A549 (cell line): ENCODE measurements around the gene PYGM. TPM values are rescaled to one million over a fixed set of nuclear protein-coding genes. Genes with fewer than 3 reads are reported as not detected.

ENCODE experiments used
- ATAC-seq, 2 experiments: fragments of 200-7000 bp in 1 of 2; fragments of >200 bp in 1 of 2; cut with Nextera tagmentation in 1 of 2; cut with Tn5 transposase in 1 of 2; 3 replicates each; pipeline versions ENCODE4 v1.8.0 to v1.9.1; 2018 to 2020; ENCODE audit warnings: mild to moderate bottlenecking in 1 of 2, moderate library complexity in 1 of 2
- CTCF ChIA-PET: fragments of 300-600 bp; sonication (Branson Sonifier 250); formaldehyde crosslinking; extraction: SDS; loops from one replicate; lab custom pipeline; 2021; ENCODE audit warnings: antibody characterized with exemption, inconsistent platforms; lab: Yijun Ruan, JAX
- POLR2A ChIA-PET: fragments of 350-600 bp; formaldehyde crosslinking; extraction: SDS; loops from one replicate; lab custom pipeline; 2021; ENCODE audit warnings: antibody characterized with exemption, inconsistent platforms; lab: Yijun Ruan, JAX
- DNase-seq, 2 experiments: peaks; one replicate each; pipeline versions ENCODE4 v3.0.0 to v3.0.0-alpha.2; 2011 to 2016; ENCODE audit warnings: low read depth in 1 of 2, low spot score in 1 of 2
- FAIRE-seq: peaks from 2 replicates; lab custom pipeline; 2011; peaks lifted over from hg19 to GRCh38; lab: Jason Lieb, UNC
- H3K27ac ChIP-seq, 2 experiments: fragments of >200 bp; sonication (Bioruptor Twin); formaldehyde crosslinking; 3 replicates each; pipeline ENCODE4 v1.5.1; 2016 to 2017
- H3K4me1 ChIP-seq: fragments of >200 bp; sonication (Bioruptor Twin); formaldehyde crosslinking; 3 replicates; pipeline ENCODE4 v1.6.1; 2016
- H3K4me2 ChIP-seq: fragments of >200 bp; sonication (Bioruptor Twin); formaldehyde crosslinking; 3 replicates; pipeline ENCODE4 v1.6.1; 2016
- H3K4me3 ChIP-seq: fragments of >200 bp; sonication (Bioruptor Twin); formaldehyde crosslinking; 3 replicates; pipeline ENCODE4 v1.5.1; 2016
- H3K9me3 ChIP-seq: fragments of >200 bp; sonication (Bioruptor Twin); formaldehyde crosslinking; 3 replicates; pipeline ENCODE4 v1.6.1; 2016
- CHD4 ChIP-seq: fragments of 200-600 bp; sonication (generic); IDR thresholded peaks from 2 replicates; pipeline ENCODE4 v1.6.1; 2016; ENCODE audit warnings: antibody characterized with exemption, mild to moderate bottlenecking, borderline replicate concordance
- EP300 ChIP-seq, 2 experiments: fragments of >200 bp; sonication (Bioruptor Twin); formaldehyde crosslinking; IDR thresholded peaks; 2 replicates in 1 of 2; 3 replicates in 1 of 2; pipeline ENCODE4 v1.6.1; 2016 to 2017
- FOSB ChIP-seq: fragments of 250-450 bp; sonication (Bioruptor Pico); IDR thresholded peaks from 2 replicates; pipeline ENCODE4 v1.5.0; 2020; ENCODE audit warnings: mild to moderate bottlenecking, moderate library complexity
- HDAC2 ChIP-seq: fragments of 200-600 bp; sonication (generic); IDR thresholded peaks from 2 replicates; pipeline ENCODE4 v1.6.1; 2016
- HEYL ChIP-seq: fragments of 250-450 bp; sonication (Bioruptor Pico); IDR thresholded peaks from 2 replicates; pipeline ENCODE4 v1.8.0; 2021; ENCODE audit warnings: mild to moderate bottlenecking, moderate library complexity
- HMGXB4 ChIP-seq: fragments of 250-450 bp; sonication (Bioruptor Pico); IDR thresholded peaks from 2 replicates; pipeline ENCODE4 v1.5.0; 2021; ENCODE audit warnings: mild to moderate bottlenecking, moderate library complexity, borderline replicate concordance
- HOXB5 ChIP-seq: fragments of 250-450 bp; sonication (Bioruptor Pico); IDR thresholded peaks from 2 replicates; pipeline ENCODE4 v1.5.0; 2020; ENCODE audit warnings: mild to moderate bottlenecking, moderate library complexity
- JUN ChIP-seq, 2 experiments: fragments of >200 bp; sonication (Bioruptor Twin); formaldehyde crosslinking; IDR thresholded peaks; 2 replicates in 1 of 2; 3 replicates in 1 of 2; pipeline ENCODE4 v1.6.1; 2016 to 2017
- JUNB ChIP-seq: fragments of >200 bp; sonication (Bioruptor Twin); formaldehyde crosslinking; IDR thresholded peaks from 2 replicates; pipeline ENCODE4 v1.6.1; 2016
- KDM1A ChIP-seq: fragments of 200-600 bp; sonication (generic); IDR thresholded peaks from 2 replicates; pipeline ENCODE4 v1.6.1; 2016; ENCODE audit warnings: low read depth, mild to moderate bottlenecking
- NPAS2 ChIP-seq: fragments of 250-450 bp; sonication (Bioruptor Pico); IDR thresholded peaks from 2 replicates; pipeline ENCODE4 v1.8.0; 2022; ENCODE audit warnings: mild to moderate bottlenecking, moderate library complexity, borderline replicate concordance
- POLR2A ChIP-seq: IDR thresholded peaks from 2 replicates; pipeline ENCODE4 v1.6.1; 2012; ENCODE audit warnings: mild to moderate bottlenecking, low read length
- POLR2AphosphoS2 ChIP-seq: conservative IDR thresholded peaks from 2 replicates; pipeline ENCODE4 v1.6.1; 2012; ENCODE audit warnings: low read length, improper control_type of control experiment, inconsistent platforms
- RFX5 ChIP-seq: fragments of 450-650 bp; IDR thresholded peaks from 2 replicates; pipeline ENCODE4 v1.7.1; 2014; ENCODE audit warnings: antibody characterized with exemption, mild to moderate bottlenecking, moderate library complexity
- TFCP2L1 ChIP-seq: fragments of 250-450 bp; sonication (Bioruptor Pico); IDR thresholded peaks from 2 replicates; pipeline ENCODE4 v1.5.0; 2021; ENCODE audit warnings: mild to moderate bottlenecking
- ZFP36 ChIP-seq: fragments of 450-650 bp; IDR thresholded peaks from 2 replicates; pipeline ENCODE4 v1.6.1; 2014; ENCODE audit warnings: borderline replicate concordance; ENCODE audit not compliant: partially characterized antibody
- WGBS: methylation state at CpG from one replicate; pipeline ENCODE4 v1.1.6; 2017; ENCODE audit errors: missing lambda C conversion rate; 5-methylcytosine and 5-hydroxymethylcytosine counted together
- polyA plus RNA-seq, 4 experiments: library from polyadenylated mRNA; depleted of rRNA in 3 of 4; stranded (reverse); fragments of >200 nt; fragmentation: RNase III in 1 of 4; extraction: RNeasy Plus Mini Kit Qiagen cat#74134 plus additional on column Dnase treatment in 1 of 4; gene quantifications; 2 replicates in 3 of 4; 3 replicates in 1 of 4; pipeline ENCODE4 v1.2.3, GENCODE V29; 2011 to 2017
- TF ChIP-seq, protein P1 (sequence below): fragments of 200-600 bp; sonication (generic); IDR thresholded peaks from 2 replicates; pipeline ENCODE4 v1.6.1; 2016; ENCODE audit warnings: antibody characterized with exemption, mild to moderate bottlenecking, moderate library complexity
- TF ChIP-seq, protein P2 (sequence below): fragments of 250-450 bp; sonication (Bioruptor Pico); IDR thresholded peaks from 2 replicates; pipeline ENCODE4 v1.5.0; 2020; ENCODE audit warnings: low read depth, mild to moderate bottlenecking, moderate library complexity
- TF ChIP-seq, protein P3 (sequence below): fragments of 450-650 bp; IDR thresholded peaks from 2 replicates; pipeline ENCODE4 v1.6.1; 2014; ENCODE audit warnings: antibody characterized with exemption

Gene PYGM
- polyA plus RNA-seq, 2 of the 4 experiments (the other 2 are of a cell fraction) = 0.22 to 0.23 TPM

DNA sequence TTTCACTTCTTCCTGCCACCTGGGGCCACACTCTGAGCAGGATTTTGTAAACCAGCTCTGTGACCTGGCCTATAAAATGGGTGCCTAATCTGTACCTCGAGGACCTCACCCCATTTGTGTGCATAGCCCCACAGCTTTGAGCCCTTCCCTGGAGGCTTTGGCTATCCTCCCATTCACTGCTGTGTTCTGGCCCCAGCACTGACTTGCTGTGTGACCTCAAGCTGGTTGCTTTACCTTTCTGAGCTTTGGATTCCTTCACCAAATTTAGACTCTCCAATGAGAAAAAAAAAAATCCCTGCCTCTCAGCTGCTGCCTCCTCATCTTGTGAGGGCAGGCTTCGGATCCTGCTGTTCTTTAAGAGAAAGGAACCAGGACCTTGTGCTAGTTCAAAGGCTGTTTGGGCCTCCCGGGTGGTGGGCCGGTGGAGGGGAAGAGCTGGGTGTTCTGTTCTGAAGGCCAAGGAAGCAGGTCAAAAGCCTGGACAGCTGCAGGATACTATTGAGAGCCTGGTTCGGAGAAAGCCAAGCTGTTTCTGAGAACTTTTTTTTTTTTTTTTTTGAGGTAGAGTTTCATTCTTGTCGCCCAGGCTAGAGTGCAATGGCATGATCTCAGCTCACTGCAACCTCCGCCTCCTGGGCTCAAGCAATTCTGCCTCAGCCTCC is 1.1 kb upstream of the PYGM start:
- FAIRE-seq = no peak
- POLR2A ChIA-PET = interaction anchor here (1.2 to 4.5 kb wide), 2 partner anchors 15 to 18 kb away, joined by 4 to 32 read pairs; partner anchors contain the start of gene SF1
- TF ChIP-seq KDM1A = peak; percentile 91; the same call in 1 of the 2 replicates
- TF ChIP-seq HEYL (CRISPR knock-in tag) = no peak
- TF ChIP-seq, protein P1, sequence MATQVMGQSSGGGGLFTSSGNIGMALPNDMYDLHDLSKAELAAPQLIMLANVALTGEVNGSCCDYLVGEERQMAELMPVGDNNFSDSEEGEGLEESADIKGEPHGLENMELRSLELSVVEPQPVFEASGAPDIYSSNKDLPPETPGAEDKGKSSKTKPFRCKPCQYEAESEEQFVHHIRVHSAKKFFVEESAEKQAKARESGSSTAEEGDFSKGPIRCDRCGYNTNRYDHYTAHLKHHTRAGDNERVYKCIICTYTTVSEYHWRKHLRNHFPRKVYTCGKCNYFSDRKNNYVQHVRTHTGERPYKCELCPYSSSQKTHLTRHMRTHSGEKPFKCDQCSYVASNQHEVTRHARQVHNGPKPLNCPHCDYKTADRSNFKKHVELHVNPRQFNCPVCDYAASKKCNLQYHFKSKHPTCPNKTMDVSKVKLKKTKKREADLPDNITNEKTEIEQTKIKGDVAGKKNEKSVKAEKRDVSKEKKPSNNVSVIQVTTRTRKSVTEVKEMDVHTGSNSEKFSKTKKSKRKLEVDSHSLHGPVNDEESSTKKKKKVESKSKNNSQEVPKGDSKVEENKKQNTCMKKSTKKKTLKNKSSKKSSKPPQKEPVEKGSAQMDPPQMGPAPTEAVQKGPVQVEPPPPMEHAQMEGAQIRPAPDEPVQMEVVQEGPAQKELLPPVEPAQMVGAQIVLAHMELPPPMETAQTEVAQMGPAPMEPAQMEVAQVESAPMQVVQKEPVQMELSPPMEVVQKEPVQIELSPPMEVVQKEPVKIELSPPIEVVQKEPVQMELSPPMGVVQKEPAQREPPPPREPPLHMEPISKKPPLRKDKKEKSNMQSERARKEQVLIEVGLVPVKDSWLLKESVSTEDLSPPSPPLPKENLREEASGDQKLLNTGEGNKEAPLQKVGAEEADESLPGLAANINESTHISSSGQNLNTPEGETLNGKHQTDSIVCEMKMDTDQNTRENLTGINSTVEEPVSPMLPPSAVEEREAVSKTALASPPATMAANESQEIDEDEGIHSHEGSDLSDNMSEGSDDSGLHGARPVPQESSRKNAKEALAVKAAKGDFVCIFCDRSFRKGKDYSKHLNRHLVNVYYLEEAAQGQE = no peak
- TF ChIP-seq, protein P2, sequence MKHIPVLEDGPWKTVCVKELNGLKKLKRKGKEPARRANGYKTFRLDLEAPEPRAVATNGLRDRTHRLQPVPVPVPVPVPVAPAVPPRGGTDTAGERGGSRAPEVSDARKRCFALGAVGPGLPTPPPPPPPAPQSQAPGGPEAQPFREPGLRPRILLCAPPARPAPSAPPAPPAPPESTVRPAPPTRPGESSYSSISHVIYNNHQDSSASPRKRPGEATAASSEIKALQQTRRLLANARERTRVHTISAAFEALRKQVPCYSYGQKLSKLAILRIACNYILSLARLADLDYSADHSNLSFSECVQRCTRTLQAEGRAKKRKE (CRISPR knock-in tag) = no peak
- no peak for TF ChIP-seq NPAS2 (CRISPR knock-in tag)
- TF ChIP-seq HMGXB4 (CRISPR knock-in tag) = no peak
- TF ChIP-seq ZFP36 = peak; percentile 78
- TF ChIP-seq JUNB = no peak
- peak in 1 of 2 experiments; percentile 29; a peak in 3 of 5 replicates for TF ChIP-seq JUN (IDR thresholded peaks at IDR 0.05)
- TF ChIP-seq, protein P3, sequence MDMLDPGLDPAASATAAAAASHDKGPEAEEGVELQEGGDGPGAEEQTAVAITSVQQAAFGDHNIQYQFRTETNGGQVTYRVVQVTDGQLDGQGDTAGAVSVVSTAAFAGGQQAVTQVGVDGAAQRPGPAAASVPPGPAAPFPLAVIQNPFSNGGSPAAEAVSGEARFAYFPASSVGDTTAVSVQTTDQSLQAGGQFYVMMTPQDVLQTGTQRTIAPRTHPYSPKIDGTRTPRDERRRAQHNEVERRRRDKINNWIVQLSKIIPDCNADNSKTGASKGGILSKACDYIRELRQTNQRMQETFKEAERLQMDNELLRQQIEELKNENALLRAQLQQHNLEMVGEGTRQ = no peak
- peak; percentile 75; the same call in 1 of the 2 replicates for TF ChIP-seq HDAC2
- no peak for TF ChIP-seq HOXB5
- TF ChIP-seq POLR2AphosphoS2 = peak; percentile 87; the same call in 1 of the 2 replicates
- no peak for TF ChIP-seq CHD4
- no peak for TF ChIP-seq FOSB (CRISPR knock-in tag)
- TF ChIP-seq EP300 (IDR thresholded peaks at IDR 0.05) = no peak
- TF ChIP-seq RFX5 = no peak
- TF ChIP-seq, all 56 proteins: peak for 5
- ATAC-seq (peak; percentile 1 to 5; a peak in 4 of 6 replicates), DNase-seq (no peak)
- Histone ChIP-seq H3K4me3 (no peak overlapping the region), H3K4me1 (peaks cover 5% of the 10 kb centered on the region; the same call in 1 of the 3 replicates), H3K4me2 (no peak overlapping the region), H3K27ac (no peak overlapping the region), H3K9me3 (no peaks in the 10 kb centered on the region)
- WGBS = 78% methylated on average over 7 of the region's 7 CpGs
- CTCF ChIA-PET = interaction anchor here (0.6 to 13.0 kb wide), 10 partner anchors 6 to 113 kb away, joined by 3 to 104 read pairs (median 4); partner anchors contain the start of genes RASGRP2 and SF1

GRCh38 chr11:64759131-64759721 is 548 bp downstream of the PYGM start:
- FAIRE-seq (no peak), ATAC-seq (peak; percentile 7 to 13; a peak in 5 of 6 replicates), DNase-seq (no peak)
- peak; percentile 45; the same call in 1 of the 2 replicates for TF ChIP-seq TFCP2L1 (CRISPR knock-in tag)
- no peak for TF ChIP-seq POLR2A
- no peak overlapping the region for H3K4me2 ChIP-seq
- H3K4me1 ChIP-seq = peaks cover 5% of the 10 kb centered on the region; the same call in 1 of the 3 replicates
- POLR2A ChIA-PET = interaction anchor here (4.5 kb wide), 1 partner anchor 19 kb away, joined by 32 read pairs; the partner anchor contains the start of gene SF1
- 88% methylated on average over 16 of the region's 21 CpGs for WGBS
- no peak overlapping the region for H3K27ac ChIP-seq
- no peak overlapping the region for H3K4me3 ChIP-seq
- no peaks in the 10 kb centered on the region for H3K9me3 ChIP-seq
- CTCF ChIA-PET = interaction anchor here (1.0 to 13.0 kb wide), 5 partner anchors 8 to 310 kb away, joined by 3 to 104 read pairs (median 19); partner anchors contain the start of gene RASGRP2
